ENCODE measurements around the gene DDX1. TPM values are rescaled to one million over a fixed set of nuclear protein-coding genes. Genes with fewer than 3 reads are reported as not detected.
A peak's percentile ranks its signal among the peaks of the same experiment; 100 is the strongest.

DDX1 gene
- total and polyA plus RNA-seq, 10 of the 15 experiments (the other 5 are each of a cell fraction or from before 2014, with no cell fraction given) = 53.2 to 134 (median 85.6) TPM

- Histone ChIP-seq H2AFZ (ENCODE audit: control insufficient read depth, low read depth, low read length) (peak overlapping the region; percentile 10; the same call in 1 of the 2 replicates), H3K27me3 (replicated peaks in 1 of 2; ENCODE audit: control insufficient read depth in 2 of 2, insufficient read depth in 2 of 2, low read length in 1 of 2) (no peaks in the 10 kb centered on the region), H3K9ac (ENCODE audit: control insufficient read depth, insufficient read depth, low read length) (no peak overlapping the region), H3K4me2 (ENCODE audit: control insufficient read depth, insufficient read depth) (no peak overlapping the region), H3K36me3 (ENCODE audit: control insufficient read depth in 2 of 2, insufficient read depth in 2 of 2, low read length in 1 of 2) (no peaks in the 10 kb centered on the region), H3K27ac (ENCODE audit: control insufficient read depth, insufficient read depth) (no peak overlapping the region), H3K4me3 (no peak overlapping the region), H3K4me1 (ENCODE audit: control insufficient read depth, insufficient read depth, low read length) (no peaks in the 10 kb centered on the region; the same call in 1 of the 2 replicates), H4K20me1 (ENCODE audit: control insufficient read depth, insufficient read depth) (no peaks in the 10 kb centered on the region), H3K79me2 (ENCODE audit: control insufficient read depth, insufficient read depth, low read length) (no peaks in the 10 kb centered on the region), H3K9me3 (replicated peaks; ENCODE audit: control insufficient read depth, insufficient read depth, low read length) (no peaks in the 10 kb centered on the region)
- in situ Hi-C loops (cut with MboI) = loop anchor here (5.0 kb wide), 1 partner anchor 681 kb away; no protein-coding TSS in a partner anchor
- DNase-seq (ENCODE audit: low read depth, low spot score) = no peak
- ChIA-PET CTCF (interaction anchor here (0.6 kb wide), 1 partner anchor 61 kb away, joined by 4 read pairs; no protein-coding TSS in a partner anchor), POLR2A (no interaction called here), SMC1A (ENCODE audit: uncharacterized antibody, unreplicated experiment) (no interaction called here), RAD21 (ENCODE audit: unreplicated experiment) (no interaction called here)
- no peak for FAIRE-seq
- intact Hi-C loops (cut with micrococcal nuclease; ENCODE audit: unreplicated experiment) = no loop called here
- WGBS (ENCODE audit: insufficient coverage, insufficient replicate concordance, low lambda C conversion rate, missing lambda C conversion rate) = 47% methylated on average over 15 of the region's 15 CpGs
- peak; percentile 42; the same call in 1 of the 3 replicates for ATAC-seq
- no peak for TF ChIP-seq PRDM15 (CRISPR knock-in tag; IDR thresholded peaks at IDR 0.05)
- no peak for TF ChIP-seq DPF2 (IDR thresholded peaks at IDR 0.05)
- no peak for TF ChIP-seq GATAD2B (conservative IDR thresholded peaks at IDR 0.05; ENCODE audit: low read depth)
- no peak for TF ChIP-seq PAX8 (IDR thresholded peaks at IDR 0.05)
- TF ChIP-seq FOXK2 (IDR thresholded peaks at IDR 0.05) = no peak
- no peak for TF ChIP-seq KLF5 (IDR thresholded peaks at IDR 0.05; ENCODE audit: partially characterized antibody)
- no peak for TF ChIP-seq HDAC6 (IDR thresholded peaks at IDR 0.05; ENCODE audit: unreplicated experiment)
- no peak for TF ChIP-seq ETV6 (conservative IDR thresholded peaks at IDR 0.05 in 1 of 2, IDR thresholded peaks at IDR 0.05 in 1 of 2; ENCODE audit: borderline replicate concordance in 1 of 2, low read depth in 1 of 2)
- no peak for TF ChIP-seq ZNF622 (IDR thresholded peaks at IDR 0.05)
- TF ChIP-seq TCF3 (IDR thresholded peaks at IDR 0.05; ENCODE audit: borderline replicate concordance, insufficient read depth, low read depth, low read length) = no peak
- no peak for TF ChIP-seq RELA (IDR thresholded peaks at IDR 0.05; ENCODE audit: borderline replicate concordance, partially characterized antibody)
- no peak for TF ChIP-seq HDGF (IDR thresholded peaks at IDR 0.05)
- TF ChIP-seq ZNF24 (IDR thresholded peaks at IDR 0.05) = no peak
- TF ChIP-seq, protein P1, sequence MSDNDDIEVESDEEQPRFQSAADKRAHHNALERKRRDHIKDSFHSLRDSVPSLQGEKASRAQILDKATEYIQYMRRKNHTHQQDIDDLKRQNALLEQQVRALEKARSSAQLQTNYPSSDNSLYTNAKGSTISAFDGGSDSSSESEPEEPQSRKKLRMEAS (IDR thresholded peaks at IDR 0.05; ENCODE audit: low read depth, low read length) = no peak
- no TSS peak for BruUV-seq (replicated peaks)
Observed at GRCh38 chr2:15582710-15583357, 8.8 kb upstream of the DDX1 start.
